Left colon (tissue), 2 donors: ENCODE results near the gene SUMF1. TPM values are rescaled to one million over a fixed set of nuclear protein-coding genes. Genes with fewer than 3 reads are reported as not detected.

Source experiments
- ATAC-seq: fragments of 200-7000 bp; cut with Tn5 transposase; one replicate; pipeline ENCODE4 v1.9.1; 2020; ENCODE audit warnings: mild to moderate bottlenecking, moderate library complexity
- DNase-seq, 2 donors: peaks; one replicate each; pipeline ENCODE4 v3.0.0-alpha.2; 2020
- intact Hi-C, 2 donors: fragments of 100-400 bp; cut with DNase I in 1 of 2; cut with micrococcal nuclease in 1 of 2; formaldehyde crosslinking; loops; one replicate each; pipeline versions ENCODE4 v1.11.2 to v1.14.0; 2022; cut with DNase I, micrococcal nuclease
- total RNA-seq, 2 donors: library from RNA; stranded (reverse); fragmentation: NEBNext Ultra II Directional; extraction: Animal tissue kit (Norgen Biotek cat#: 25700); gene quantifications; one replicate each; pipeline ENCODE4 v1.2.1, GENCODE V29; 2021
- donor health status: DM: no; HTN: no; CAD: no.
- donor health status: DM: yes; HTN: yes; CAD: no.

Gene SUMF1
- total RNA-seq, 2 donors from 2014 or later, result 35.1 to 39.3 TPM

GRCh38 chr3:4356546-4357410, 110.3 kb downstream of the SUMF1 start:
- no peak for ATAC-seq

GRCh38 chr3:4356220-4356540, 110.9 kb downstream of the SUMF1 start:
- intact Hi-C loops, result no loop called here
- DNase-seq (no peak), ATAC-seq (no peak)

More at GRCh38 chr3:4356546-4357410, 110.3 kb downstream of the SUMF1 start:
- no peak for DNase-seq
- intact Hi-C loops, result no loop called here

GRCh38 chr3:4355401-4356219, 111.5 kb downstream of the SUMF1 start:
- intact Hi-C loops, result no loop called here
- ATAC-seq (peak; percentile 52), DNase-seq (peak in 1 of 2 donors; percentile 25)

GRCh38 chr3:4351872-4352271, 115.2 kb downstream of the SUMF1 start:
- intact Hi-C loops, result loop anchor here in 1 of 2 donors (2.0 kb wide), 1 partner anchor 281 kb away; no protein-coding TSS in a partner anchor
- ATAC-seq (no peak), DNase-seq (no peak)

- DNase-seq, result no peak
- intact Hi-C loops, result loop anchor here in 1 of 2 donors (2.0 kb wide), 1 partner anchor 281 kb away; no protein-coding TSS in a partner anchor
- no peak for ATAC-seq
These were observed 115.8 kb downstream of the SUMF1 start for GRCh38 chr3:4351164-4351855.

- intact Hi-C loops, result loop anchor here in 1 of 2 donors (2.0 kb wide), 1 partner anchor 282 kb away; no protein-coding TSS in a partner anchor
- DNase-seq (no peak), ATAC-seq (peak; percentile 79)
These were observed 116.3 kb downstream of the SUMF1 start for GRCh38 chr3:4350789-4351163.

GRCh38 chr3:4343258-4343657, 123.8 kb downstream of the SUMF1 start:
- ATAC-seq (no peak), DNase-seq (no peak)
- intact Hi-C loops, result no loop called here

- DNase-seq (no peak), ATAC-seq (no peak)
- intact Hi-C loops, result no loop called here
These were observed 125.8 kb downstream of the SUMF1 start for GRCh38 chr3:4341336-4341675.

GRCh38 chr3:4340411-4341335, 126.4 kb downstream of the SUMF1 start:
- ATAC-seq, result no peak
- no peak for DNase-seq
- intact Hi-C loops, result no loop called here

GRCh38 chr3:4340077-4340410, 127.0 kb downstream of the SUMF1 start:
- no peak for DNase-seq
- intact Hi-C loops, result no loop called here
- no peak for ATAC-seq

- DNase-seq, result no peak
- ATAC-seq, result no peak
- intact Hi-C loops, result no loop called here
These were observed 128.3 kb downstream of the SUMF1 start for GRCh38 chr3:4338751-4339150.

- intact Hi-C loops, result no loop called here
- ATAC-seq, result no peak
- no peak for DNase-seq
These were observed 130.1 kb downstream of the SUMF1 start for GRCh38 chr3:4336850-4337546.

- DNase-seq (no peak), ATAC-seq (no peak)
- intact Hi-C loops, result no loop called here
These were observed 131.1 kb downstream of the SUMF1 start for GRCh38 chr3:4335840-4336562.

GRCh38 chr3:4334548-4334947, 132.5 kb downstream of the SUMF1 start:
- no peak for ATAC-seq
- DNase-seq, result no peak
- intact Hi-C loops, result no loop called here

GRCh38 chr3:4332991-4333390, 134.1 kb downstream of the SUMF1 start:
- ATAC-seq, result no peak
- no peak for DNase-seq
- intact Hi-C loops, result no loop called here

GRCh38 chr3:4332574-4332973, 134.5 kb downstream of the SUMF1 start:
- intact Hi-C loops, result no loop called here
- DNase-seq (no peak), ATAC-seq (no peak)

GRCh38 chr3:4332111-4332510, 135.0 kb downstream of the SUMF1 start:
- intact Hi-C loops, result no loop called here
- ATAC-seq (no peak), DNase-seq (no peak)
